MV-4-11 (cell line): Measurements from ENCODE around the gene CEP85L.
"Not testable (repeated sequence)": the region's sequence is repeated elsewhere in the genome, so short reads cannot be mapped to it uniquely, and the experiment has no call there.

Experiments
- DNase-seq: peaks from one replicate; lab custom pipeline; 2025; lab: John Stamatoyannopoulos, UW

Gene CEP85L

DNA sequence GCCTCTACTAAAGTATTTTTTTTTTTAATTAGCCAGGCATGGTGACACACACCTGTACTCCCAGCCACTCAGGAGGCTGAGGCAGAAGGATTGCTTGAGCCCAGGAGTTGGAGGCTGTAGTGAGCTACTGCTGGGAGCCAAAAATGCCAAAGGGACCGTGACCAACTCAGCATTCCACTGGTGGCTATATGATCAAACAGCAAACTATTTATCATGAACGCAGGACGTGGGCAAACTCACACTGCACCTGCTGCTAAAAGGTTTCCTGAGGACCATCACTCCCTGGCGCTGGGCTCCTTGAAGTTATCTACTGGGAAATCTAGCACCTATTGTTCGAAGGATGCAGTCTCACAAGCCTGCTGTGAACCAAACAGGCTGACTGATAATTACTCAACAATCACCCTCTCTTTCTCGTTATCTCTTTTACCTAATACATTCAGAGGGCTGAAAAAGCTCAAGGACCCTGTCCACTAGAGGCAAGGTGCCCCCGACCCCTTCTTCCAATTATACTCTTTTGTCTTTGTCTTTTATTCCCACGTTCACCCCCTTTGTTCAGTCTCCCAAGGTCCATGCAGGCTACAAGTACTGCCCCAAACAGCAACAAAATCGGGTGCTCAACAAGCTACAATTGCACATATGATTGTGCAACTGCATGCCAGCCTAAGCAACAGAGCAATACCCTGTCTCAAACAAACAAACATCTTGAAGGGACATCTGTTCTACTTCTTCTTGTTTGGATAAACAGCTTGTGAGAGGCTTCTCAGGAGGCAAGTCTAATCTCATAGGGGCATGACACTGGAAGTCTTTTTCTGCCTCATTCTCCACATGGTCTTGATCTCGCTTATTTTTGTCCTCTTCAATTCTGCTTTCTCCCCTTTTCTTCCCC, 151.0 kb downstream of the CEP85L start:
- DNase-seq: no peak

DNA sequence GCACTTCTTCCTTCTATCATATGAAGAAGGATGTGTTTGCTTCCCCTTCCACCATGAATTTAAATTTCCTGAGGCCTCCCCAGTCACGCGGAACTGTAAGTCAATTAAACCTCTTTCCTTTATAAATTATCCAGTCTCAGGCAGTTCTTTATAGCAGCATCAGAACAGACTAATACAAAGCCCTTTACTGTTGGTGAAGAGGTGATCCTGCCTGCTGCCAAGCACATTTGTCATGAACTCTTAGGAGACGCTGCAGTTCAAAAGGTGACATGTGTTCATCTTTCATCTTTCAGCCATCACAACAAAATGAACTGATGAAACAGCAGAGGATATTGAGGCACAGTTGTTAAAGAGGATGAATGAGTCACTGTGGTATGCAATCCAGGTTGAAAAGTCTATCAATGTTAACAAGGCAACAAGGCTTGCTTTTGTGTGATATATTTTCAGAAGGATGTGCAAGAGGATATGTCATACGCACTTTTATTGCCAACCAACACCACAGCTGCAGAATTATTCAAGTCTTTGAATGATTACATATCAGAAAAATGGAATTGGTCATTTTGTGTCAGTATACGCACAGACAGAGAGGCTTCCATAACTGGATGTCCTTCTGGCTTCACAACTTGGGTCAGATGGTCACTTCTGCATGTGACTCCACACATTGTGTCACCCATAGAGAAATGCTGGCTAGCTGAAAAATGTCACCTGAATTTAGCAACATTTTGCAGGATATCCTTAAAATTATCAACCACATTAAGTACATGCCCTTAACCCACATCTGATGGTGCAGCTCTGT, 155.7 kb downstream of the CEP85L start:
- no peak for DNase-seq

DNA sequence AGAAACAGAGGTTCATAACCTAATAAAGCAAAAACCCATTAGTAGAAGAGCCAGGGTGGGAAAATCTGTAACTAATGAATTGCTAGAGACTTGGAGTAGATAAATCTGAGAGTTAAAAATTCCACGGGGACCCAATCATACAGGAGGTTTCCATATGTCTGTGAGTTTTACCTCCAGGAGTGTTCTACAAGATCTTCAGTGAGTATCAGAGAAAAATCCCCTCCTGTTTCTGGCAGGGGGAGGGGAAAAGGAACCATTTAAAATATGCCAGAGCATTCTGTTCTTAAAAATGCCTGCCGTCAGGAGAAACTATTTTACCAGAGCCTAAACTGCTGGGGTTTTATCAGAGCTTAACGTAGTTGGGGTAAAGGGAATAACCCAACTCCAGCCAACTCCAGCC, 157.3 kb downstream of the CEP85L start:
- no peak for DNase-seq

DNA sequence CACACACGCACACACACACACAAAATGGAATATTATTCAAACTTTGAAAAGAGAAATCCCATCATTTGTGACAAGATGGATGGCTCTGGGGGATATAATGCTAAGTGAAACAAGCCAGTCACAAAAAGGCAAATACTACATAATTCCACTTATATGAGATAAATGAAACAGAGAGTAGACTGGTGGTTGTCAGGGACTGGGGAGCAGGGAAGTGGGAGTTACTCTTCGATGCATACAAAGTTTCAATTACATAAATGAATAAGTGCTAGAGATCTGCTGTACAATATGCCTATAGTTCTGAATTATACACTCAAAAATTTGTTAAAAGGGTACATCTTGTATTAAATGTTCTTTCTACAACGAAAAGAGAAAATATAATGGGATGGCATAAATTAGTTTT, 161.4 kb downstream of the CEP85L start:
- no peak for DNase-seq

DNA sequence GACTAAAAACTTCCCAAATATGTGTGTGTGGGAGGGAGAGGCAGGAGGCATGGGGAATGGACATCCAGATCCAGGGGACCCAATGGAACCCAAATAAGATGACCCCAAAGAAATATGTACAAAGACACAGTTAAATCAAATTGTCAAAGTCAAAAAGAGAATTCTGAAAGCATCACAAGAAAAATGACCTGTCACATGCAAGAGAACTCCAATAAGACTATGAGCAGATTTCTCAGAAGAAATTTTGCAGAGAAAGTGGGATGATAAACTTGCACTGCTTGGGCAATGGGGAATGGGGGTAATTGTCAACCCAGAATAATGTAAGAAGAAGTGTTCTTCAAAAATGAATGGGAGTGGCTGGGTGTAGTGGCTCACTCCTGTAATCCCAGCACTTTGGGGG, 162.8 kb downstream of the CEP85L start:
- no peak for DNase-seq

DNA sequence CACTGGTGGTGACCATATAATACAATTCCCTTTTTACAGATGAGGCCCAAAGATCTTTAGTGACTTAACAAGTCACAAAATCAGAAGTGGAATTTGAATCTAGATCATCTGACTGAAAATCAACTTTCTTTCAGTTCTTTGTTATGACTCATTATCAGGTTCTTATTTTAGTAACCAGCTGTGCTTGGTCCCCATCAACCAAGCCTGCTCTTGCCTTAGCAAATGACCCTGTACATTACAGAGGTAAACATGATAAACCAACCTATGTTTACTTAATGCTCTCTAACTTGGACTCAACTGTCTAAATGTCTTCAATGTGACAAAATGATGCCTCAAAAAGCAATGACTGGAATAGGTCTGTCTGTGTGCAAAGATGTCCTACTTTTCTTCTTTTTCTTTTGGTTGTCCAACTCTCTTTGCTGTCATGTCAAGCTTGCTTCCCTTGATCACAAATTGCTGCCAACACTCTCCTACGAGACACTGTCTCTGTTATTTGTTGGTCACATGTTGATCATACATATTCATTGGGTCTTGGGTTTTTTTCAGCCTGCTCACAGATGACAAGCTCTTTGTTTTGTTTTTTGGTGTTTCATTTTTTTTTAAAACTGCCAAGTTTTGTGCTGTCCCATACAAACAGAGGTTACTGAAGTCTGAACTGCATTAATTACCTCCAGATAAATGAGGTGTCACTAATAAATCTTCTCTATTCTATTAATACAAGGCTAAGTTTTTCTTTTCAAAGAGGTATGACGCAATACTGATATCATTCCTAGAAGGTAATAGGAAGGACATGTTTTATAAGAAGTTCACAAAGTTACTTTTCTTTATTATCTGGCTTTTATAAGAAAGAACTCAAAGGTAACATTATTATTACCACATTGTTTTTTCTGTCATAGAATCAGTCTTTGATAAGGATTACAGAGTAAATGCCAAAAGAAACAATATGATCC, 165.5 kb downstream of the CEP85L start:
- no peak for DNase-seq

DNA sequence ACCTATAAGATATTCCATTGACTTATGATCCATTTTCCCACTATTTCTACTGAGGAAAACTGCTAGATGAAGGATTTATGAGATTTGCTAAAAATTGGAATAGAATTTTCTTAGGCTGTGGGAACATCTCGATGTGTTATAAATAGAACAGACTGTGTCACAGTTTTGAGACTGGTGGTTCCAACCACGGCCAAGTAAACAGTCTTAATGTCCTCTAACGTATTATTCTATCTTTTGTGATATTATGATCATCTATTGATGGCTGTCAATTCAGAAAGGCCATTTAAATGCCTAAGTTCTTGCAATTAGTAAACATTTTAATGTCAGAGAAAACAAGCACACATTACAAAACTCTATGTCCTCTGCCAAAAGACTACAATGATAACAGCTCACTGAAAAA, 174.8 kb downstream of the CEP85L start:
- DNase-seq: no peak

DNA sequence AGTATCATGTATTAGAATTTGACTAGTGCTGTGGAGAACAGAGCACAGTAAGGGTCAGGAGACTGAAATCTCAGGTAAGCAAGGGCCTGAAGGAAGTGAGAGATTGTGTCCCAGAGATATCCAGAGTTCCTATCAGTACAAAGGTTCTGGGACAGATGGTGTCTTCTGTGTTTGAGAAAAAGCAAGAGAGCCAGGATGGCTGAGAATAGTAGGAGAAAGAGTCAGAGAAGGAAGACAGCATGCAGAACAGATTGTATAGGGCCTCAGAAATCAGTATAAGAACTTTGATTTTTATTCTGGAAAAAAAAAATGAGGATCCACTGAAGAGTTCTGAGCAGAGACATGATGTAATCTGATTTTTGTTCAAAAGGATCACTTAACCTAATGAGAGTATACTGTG, 178.1 kb downstream of the CEP85L start:
- DNase-seq: no peak

DNA sequence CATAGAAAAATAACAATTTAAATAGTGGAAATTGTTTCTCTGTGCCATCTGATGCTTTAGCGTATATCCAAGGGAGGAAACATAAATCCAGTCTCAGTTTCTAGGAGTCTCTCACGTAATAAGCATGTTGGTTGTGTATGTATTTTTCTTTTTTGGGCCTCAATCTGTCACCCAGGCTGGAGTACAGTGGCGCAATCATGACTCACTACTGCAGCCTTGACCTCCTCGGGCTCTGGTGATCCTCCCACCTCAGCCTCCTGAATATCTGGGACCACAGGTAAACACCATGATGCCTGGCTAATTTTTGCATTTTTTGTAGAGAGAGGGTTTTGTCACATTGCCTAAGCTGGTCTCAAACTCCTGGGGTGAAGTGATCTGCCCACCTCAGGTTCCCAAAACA, 181.9 kb downstream of the CEP85L start:
- no peak for DNase-seq

DNA sequence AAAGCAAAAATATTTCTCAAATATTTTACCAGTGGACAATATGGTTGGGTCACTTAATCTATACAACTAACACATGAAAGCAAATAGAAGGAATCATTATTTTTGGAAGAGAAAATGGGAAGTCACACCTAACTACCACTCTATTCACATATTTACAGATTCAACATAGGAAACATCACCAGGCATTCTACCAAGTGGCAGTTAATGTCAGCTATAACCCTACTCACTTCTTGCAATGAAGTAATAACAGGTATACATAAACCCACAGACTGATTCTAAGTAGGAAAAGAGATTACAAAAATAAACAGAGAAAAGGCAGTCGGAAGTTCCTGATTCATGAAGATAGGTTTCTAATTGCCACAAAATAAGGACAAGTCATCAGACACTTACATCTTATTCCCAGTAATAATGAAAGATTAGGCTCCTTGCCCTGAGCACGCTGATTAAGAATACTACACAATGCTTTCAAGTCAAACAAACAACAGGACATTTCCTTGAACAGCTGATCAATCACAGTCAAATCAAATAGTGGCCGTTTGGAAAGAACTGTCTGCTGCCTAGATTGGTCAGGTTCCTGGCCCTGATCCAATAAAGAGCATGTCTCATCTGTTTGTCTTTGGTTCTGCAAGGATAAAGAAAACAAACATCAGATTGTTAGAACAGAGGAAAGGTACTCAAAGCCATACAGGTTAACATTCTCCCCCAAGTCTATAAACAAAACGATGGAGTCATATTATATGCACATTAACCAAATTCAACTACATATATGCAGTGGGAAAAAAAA, 182.5 kb downstream of the CEP85L start:
- DNase-seq: no peak

DNA sequence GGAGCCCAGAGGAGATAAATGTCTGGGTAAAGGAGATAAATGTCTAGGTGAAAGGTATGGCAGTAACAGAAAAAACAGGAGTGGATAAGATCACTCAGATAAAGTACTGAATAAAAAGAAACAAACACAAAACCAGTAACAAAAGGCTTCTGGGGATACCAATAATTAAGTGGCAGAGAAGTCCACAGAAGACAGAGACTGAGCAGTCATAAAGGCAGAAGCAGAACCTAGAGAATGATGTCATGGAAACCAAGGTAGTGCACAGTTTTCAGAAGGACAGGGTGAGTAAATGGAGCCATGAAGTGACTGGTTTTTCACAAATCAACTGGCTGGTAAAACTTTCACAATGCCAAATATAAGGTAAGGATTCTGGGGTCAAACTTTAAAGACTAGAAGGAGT, 184.2 kb downstream of the CEP85L start:
- no peak for DNase-seq

DNA sequence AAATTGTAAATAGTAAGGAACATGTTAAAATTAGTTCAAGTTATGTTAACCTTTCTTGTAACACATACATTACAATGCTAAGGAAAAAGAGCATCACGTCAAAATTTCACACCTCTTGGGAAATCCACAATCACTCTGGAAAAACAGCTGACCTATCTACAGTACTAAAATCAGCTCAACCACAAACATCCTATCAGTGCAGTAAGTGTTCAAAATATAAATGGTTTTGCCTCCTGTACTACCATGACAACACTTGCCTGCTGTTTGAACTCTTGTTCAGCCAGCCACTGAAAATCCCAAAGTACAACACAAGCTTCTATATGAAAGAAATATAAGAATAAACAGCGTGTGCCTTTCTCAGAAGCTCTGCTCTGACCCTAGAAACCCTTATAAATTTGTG, 186.8 kb downstream of the CEP85L start:
- no peak for DNase-seq

DNA sequence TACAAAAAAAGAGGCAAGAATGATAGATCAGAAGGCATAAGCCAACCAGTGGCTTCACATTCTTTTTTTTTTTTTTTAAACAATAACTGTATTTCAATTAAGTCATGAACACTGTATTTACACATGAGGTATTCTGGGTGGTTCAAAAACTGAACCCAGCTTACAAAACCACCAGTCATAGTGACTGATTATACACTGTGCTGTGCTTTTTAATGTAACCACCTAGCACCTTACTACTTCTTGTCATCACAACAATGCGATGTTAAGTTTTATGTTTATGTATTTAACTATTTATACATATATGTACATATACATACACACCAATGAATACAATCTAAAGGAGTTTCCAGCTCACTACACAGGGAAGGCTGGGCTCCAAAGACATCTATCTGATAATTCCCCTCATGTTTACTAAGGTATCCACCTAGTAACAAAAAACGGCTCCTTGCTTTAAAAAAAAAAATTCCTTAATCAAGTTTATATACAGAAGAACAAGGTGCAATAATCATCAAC, 190.4 kb downstream of the CEP85L start:
- no peak for DNase-seq

DNA sequence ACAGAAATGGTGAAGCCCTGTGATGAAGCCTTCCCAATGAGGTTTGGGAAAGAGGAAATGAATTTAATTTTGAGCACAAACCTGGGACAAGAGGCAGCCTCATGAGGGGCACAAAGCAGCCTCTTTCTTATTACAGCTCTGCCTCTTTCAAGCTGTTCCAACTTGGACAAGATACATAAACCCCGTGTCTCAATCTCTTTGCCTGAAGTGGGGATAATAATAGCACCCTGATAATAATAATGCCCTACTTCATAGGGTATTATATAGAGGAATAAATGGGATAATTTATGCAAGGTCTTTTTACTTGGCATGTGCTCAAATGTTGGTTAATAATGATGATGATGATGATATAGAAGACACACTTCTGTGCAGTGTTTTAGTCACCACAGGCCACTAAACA, 194.4 kb downstream of the CEP85L start:
- no peak for DNase-seq

DNA sequence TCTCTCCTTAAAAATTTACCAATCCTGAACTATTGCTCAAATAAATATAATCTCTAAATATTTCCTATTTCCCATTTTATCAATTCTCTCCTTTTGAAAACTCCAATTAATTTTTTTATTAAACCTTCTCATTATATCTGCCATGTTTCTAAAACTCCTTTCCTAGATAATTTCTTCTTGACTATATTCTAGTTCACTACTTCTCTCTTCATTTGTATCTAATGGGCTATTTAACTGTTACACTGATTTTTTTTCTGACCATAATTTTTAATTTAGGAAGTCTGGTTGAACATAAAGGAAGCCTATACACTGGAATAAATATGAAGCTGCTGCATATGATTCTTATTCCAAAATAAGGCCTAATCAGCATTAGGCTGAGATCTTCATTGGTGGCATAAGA, 199.6 kb downstream of the CEP85L start:
- DNase-seq: no peak

DNA sequence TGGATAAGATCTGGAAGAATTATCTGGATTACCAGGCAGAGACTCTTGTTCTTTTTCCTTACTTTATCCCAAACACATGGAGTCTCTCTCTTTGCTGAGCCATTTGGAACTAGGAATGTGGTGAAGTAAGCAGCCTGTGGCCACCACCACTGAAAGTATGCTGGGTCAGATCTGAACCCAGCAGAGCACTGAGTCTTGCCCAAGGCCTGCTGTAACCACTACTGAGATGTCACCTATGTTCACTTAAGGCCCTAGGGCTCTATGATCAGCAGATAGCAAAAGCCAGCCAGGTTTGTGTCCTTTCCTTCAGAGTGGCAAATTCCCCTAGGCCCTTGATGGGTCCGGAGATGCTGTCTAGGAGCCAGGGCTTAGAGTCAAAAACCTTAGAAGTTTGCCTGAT, 206.6 kb downstream of the CEP85L start:
- no peak for DNase-seq

DNA sequence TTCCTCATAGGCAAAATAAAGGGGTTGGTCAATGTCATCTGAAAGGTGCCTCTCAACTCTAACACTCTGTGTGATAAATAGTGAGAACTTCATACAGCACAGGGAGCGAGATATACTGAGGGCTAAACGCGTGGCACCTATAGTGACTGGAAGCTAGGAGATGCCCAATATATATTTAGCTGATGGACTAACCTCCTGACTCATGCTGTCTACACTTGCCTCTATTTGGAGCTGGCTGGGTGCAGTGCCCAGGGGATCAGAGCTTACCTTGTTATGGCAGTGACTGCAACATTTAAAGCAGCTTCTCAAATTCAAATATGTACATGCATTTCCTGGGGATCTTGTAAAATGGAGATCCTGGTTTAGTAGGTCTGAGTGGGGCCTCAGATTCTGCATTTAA, 214.9 kb downstream of the CEP85L start:
- no peak for DNase-seq

DNA sequence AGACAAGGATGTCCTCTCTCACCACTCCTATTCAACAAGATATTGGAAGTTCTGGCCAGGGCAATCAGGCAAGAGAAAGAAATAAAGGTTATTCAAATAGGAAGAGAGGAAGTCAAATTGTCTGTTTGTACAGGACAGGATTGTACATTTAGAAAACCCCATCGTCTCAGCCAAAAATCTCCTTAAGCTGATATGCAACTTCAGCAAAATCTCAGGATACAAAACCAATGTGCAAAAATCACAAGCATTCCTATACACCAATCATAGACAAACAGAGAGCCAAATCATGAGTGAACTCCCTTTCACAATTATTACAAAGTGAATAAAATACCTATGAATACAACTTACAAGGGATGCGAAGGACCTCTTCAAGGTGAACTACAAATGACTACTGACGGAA, 217.2 kb downstream of the CEP85L start:
- not testable (repeated sequence) for DNase-seq

DNA sequence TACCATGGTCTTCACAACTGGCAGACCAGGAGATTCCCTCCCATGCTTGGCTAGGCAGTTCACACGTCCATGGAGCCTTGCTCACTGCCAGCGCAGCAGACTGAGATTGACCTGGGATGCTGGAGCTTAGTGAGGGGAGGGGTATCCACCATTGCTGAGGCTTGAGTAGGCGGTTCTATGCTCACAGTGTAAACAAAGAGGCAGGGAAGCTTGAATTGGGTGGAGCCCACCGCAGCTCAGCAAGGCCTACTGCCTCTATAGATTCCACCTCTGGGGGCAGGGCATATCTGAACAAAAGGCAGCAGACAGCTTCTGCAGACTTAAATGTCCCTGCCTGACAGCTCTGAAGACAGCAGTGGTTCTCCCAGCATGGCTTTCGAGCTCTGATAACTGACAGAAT, 230.1 kb downstream of the CEP85L start:
- not testable (repeated sequence) for DNase-seq

DNA sequence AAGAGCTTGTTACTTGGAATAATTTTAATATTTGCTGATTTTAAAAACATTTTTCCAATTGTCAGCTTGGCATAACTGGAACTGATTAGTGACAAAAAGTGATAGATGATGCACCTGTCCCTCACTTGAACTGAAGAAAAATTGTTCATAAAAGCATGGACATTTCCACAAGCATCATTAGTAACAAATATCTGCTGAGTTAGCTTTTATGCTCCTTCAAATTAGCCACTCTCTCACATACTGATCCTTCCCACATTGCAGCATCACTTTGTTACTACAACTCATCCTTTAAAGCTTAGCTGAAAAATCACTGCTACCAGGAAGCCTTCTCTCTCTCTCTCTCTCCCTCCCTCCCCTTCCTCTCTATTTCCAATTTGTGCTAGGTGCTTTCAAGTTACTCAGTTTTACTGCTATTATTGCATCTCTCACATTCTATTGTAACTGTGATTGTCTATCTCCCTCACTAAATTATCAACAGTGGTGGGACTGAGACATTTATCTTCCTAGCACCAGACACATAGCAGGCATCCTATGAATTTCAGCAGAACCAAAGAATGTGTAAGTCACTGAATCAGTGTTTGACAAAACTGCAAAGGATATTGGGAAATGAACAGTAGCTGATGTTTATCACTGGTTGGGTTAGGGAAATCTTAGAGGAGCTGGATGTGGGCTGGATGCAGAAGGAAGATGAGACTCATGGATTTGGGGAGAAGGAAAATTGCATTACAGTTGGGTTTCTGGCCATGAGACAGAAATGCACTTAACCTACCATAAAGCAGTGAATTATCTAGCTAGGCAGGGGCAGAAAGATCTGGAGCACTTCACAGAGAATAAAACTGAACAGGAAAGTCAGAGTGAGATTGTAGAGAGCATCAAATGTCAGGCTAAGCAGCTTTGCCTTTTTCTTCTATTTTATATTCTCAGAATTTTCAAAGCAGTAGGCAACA, 231.7 kb downstream of the CEP85L start:
- DNase-seq: no peak
